Stromal cell of bone marrow (primary cell): ENCODE measurements around the gene KCNIP1.

Experiments used
- DNase-seq: peaks from one replicate; pipeline ENCODE4 v3.0.0-alpha.2; 2012; ENCODE audit warnings: low read depth

KCNIP1 gene

GRCh38 chr5:170597872-170598271, 94.1 kb downstream of the KCNIP1 start:
- no peak for DNase-seq

GRCh38 chr5:170599756-170600155, 95.9 kb downstream of the KCNIP1 start:
- DNase-seq, result no peak

GRCh38 chr5:170601619-170602018, 97.8 kb downstream of the KCNIP1 start:
- no peak for DNase-seq

DNA sequence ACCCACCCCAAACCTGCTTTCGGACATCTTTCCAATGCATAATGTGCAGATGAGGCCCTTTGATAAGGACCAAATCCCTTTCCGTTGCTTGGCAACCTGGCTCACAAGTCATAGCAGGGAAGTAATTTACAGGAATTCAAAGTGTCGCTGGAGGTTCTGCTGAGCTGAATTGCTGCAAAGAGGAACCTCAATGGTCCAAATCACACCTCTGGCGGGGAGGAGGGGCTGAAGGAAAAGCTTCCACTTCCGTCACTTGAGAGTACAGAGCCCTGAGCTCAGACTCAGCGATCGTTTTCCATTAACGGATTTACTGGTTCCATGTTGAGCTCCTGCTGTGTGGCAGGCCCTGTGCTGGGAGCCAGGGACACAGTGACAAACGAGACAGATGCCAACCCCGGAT, 99.3 kb downstream of the KCNIP1 start:
- no peak for DNase-seq

DNA sequence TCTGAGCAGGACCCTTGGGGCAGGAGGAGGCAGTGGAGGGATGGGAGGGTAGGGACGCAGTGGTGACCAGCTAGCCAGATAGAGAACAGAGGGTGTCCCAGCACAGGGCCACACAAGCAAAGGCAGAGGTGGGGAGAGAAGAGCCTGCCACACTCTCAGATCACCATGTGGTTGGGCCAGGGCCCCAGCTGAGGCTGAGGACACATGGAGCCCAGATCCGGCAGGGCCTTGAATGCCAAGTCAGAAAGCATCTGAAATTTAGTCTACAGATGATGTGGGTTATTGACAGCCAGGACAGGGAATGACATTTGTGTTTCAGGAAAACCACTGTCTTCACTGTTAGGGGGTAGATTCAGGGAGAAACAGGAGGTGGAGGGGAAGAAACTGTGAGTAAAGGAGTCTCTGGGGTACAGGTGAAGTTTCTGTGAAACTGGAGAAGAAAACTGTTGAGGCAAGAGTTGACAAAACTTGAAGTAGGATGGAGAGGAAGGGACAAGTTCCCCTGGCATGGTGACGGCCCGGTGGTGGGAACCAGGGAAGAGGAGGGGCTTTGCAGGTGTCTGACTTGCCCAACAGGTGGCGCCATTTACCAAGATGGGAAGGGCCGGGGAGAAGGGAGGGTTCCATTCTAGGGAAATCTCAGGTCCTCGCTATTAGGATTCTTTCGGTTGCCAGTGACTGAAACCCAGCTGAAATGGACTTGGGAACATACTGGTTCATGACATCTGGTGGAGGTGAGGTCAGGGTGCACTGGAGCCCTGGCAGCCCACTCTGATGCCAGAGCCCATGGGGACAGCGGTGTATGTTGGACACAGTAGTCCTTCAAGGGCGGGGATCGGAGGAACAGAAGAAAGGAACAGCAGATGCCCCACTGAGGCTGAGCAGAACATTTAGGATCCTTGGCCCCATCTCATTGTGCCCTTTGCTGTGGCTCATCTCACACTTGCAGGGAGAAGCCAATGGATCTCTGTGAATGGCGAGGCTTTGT, 100.1 kb downstream of the KCNIP1 start:
- DNase-seq, result no peak

- DNase-seq, result no peak
Observed at GRCh38 chr5:170606941-170607340, 103.1 kb downstream of the KCNIP1 start.

- DNase-seq, result no peak
Observed at GRCh38 chr5:170611449-170612090, 107.8 kb downstream of the KCNIP1 start.

DNA sequence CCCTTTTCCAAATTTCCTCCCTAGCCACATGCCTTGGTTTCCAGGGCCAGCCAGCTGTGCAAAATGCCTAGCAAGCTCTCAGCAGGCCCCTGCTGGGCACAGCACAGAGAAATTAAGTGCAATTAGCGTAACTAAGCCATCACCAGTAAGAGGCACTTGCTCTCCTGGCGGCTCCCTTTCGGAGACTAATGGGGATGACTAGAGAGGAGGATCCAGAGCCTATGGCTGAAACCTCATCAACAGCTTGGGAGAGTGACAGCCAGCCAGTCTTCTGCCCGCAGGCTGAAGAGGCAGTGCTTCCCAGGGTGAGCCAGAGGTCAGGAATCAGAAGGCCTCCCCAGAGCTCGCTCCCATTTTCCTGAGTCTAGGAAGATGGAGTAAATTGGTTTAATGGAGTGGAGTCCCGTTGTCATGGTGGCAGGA, 108.4 kb downstream of the KCNIP1 start:
- DNase-seq, result no peak

- no peak for DNase-seq
Observed at GRCh38 chr5:170614065-170614490, 110.3 kb downstream of the KCNIP1 start.

- DNase-seq, result no peak
Observed at GRCh38 chr5:170614720-170615119, 110.9 kb downstream of the KCNIP1 start.

- DNase-seq, result no peak
Observed at GRCh38 chr5:170617533-170618490, 114.0 kb downstream of the KCNIP1 start.

GRCh38 chr5:170619869-170620268, 116.0 kb downstream of the KCNIP1 start:
- DNase-seq, result no peak

DNA sequence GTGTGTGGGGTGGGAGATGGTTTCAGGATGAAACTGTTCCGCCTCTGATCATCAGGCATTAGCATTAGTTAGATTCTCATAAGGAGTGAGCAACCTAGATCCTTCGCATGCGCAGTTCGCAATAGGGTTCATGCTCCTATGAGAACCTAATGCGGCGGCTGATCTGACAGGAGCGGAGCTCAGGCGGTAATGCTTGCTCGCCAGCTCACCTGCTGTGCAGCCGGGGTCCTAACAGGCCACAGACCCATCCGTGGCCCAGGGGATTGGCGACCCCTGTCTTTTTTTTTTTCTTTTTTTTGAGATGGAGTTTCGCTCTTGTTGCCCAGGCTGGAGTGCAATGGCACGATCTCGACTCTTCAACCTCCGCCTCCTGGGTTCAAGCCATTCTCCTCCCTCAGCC, 119.1 kb downstream of the KCNIP1 start:
- DNase-seq, result no peak

- DNase-seq, result no peak
Observed at GRCh38 chr5:170623576-170624181, 119.9 kb downstream of the KCNIP1 start.

DNA sequence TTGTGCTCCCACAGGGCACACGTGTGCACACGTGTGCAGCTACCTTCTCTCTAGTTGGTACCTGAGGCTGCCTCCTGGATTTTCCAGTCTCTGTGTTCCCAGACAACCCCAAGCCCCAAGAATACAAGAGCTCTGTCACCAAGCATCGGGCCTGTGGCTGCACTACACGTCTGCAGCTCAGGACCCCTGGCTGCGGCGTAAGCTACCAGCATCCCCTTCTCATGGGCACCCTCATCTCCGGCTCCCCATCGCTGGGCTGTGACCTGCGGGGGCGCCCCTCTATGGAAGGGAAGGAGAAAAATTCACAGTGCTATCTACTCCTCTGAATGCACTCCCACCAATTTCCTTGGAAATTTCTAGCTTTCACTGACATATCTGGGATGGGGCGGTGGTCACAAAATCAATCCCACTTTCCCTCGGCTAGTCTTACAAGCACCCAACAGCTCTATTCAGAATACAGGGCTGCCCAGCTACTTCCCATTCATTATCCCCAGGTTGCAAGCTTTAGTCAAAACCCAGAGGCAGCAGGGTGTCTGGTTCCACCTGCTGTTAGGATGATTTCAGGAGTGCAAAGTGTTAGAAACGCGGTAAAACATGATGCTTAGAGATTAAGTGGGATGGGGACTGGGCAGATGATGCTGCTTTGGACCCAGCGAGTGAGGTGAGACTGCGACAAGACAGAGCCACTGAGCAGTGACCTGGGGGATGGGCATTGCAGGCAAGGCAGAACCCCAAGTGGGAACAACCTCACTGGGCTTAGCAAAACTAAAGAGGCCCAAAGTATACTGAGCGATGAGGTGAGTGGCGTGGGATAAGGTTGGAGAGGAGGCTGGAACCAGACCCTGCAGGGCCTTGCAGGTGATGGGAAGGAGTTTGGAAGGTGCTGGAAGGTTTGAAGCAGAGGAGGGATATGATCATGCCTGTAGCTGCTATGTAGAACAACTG, 121.7 kb downstream of the KCNIP1 start:
- DNase-seq, result no peak

GRCh38 chr5:170626507-170627150, 122.8 kb downstream of the KCNIP1 start:
- no peak for DNase-seq

DNA sequence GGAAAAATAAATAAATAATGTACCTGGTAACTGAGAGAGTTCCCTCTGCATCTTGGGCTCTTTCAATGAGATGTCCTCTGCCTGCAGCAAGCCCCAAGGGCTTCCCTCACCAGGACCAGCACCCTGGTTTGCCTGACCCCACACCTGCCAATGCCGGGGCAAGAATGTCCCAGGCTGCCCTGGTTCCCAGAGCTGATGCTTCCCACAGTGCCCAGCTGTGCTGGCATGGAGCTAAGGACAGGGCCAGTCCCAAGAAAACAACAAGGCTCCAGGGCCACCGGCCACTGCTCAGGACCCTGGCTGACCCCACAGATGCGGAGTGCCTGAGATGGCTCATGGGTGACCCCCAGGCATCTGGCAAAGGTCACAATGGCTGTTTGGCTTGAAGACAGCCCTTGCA, 123.5 kb downstream of the KCNIP1 start:
- no peak for DNase-seq

- DNase-seq, result no peak
Observed at GRCh38 chr5:170628028-170628427, 124.2 kb downstream of the KCNIP1 start.

DNA sequence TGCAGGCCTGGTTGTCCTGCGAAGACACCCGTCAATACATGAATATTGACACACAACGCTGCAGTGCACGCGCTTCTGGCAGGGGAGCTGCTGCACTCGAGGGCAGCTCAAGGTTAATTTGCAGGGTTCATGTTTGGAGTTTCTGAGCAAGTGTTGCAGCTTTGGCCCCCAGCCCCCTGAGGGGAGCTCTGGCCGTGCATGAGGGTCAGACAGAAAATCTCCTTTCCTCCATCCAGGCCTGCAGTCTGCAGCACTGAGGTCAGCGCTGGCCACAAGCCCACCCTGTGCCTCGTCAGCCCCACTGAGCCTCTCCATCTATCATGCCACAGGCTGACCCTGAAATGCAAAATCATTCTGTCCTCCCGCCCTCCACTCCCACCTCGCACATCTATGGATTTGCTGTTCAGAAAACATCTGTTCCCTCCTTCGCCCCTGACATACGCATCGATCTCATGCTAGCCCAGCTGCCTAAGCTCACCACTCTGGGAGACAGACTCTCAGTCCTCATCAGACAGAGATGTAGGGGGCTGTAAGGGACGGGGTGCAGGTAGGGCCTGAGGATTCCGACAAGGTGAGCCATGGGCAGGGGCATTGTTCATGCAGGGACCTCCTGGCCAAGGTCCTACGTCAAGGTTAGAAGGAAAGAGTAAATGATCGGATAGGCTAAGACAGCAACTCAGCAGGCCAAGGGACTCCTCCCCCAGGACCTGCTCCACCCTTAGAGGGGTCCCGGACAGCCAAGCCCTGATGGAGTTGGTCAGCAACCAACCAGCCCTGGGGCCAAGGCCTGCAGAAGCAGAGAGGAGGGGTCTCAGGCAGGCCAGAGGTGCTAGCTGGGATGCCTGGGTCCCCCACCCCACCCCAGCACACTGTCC, 125.1 kb downstream of the KCNIP1 start:
- DNase-seq, result no peak
